ENCODE measurements around the gene UPF1.

The UPF1 gene

DNA sequence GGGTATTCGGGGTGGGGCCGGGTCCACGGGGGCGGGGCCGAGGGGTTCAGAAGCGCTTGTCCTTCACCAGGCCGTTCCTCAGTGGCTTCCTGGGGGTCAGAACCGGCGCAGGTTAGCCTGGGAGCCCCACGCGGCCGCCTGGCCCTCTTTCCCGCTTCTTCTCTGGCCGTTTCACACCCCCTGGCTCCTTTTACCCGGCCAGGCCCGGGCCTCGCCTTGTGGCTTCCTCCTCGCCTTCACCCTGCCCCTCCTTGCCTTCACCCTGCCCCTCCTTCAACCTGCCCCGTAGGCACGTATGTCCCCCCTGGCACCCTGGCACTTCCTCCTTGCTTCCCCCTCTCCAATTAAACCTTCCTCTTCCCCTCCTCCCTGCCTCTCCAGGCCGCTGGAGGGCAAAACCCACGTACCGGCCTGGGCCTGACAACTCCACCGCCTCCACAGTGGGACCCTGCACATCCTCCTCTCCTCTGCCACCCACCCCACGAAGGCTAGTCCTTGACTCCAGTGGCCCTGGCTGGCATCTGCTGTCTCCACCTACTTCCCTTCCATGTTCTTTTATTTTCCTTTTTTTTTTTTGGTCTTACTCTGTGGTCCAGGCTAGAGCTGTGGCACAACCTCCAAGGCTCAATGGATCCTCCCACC is 38.9 kb downstream of the UPF1 start:
- no peak for DNase-seq (ENCODE audit: low read depth)
- TF ChIP-seq, protein P1, sequence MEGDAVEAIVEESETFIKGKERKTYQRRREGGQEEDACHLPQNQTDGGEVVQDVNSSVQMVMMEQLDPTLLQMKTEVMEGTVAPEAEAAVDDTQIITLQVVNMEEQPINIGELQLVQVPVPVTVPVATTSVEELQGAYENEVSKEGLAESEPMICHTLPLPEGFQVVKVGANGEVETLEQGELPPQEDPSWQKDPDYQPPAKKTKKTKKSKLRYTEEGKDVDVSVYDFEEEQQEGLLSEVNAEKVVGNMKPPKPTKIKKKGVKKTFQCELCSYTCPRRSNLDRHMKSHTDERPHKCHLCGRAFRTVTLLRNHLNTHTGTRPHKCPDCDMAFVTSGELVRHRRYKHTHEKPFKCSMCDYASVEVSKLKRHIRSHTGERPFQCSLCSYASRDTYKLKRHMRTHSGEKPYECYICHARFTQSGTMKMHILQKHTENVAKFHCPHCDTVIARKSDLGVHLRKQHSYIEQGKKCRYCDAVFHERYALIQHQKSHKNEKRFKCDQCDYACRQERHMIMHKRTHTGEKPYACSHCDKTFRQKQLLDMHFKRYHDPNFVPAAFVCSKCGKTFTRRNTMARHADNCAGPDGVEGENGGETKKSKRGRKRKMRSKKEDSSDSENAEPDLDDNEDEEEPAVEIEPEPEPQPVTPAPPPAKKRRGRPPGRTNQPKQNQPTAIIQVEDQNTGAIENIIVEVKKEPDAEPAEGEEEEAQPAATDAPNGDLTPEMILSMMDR (IDR thresholded peaks at IDR 0.05; ENCODE audit: control insufficient read depth, insufficient read depth, low read depth, low read length, missing control alignments): no peak
- no peak overlapping the region for H3K4me3 ChIP-seq (ENCODE audit: control insufficient read depth, low read depth, low read length)

DNA sequence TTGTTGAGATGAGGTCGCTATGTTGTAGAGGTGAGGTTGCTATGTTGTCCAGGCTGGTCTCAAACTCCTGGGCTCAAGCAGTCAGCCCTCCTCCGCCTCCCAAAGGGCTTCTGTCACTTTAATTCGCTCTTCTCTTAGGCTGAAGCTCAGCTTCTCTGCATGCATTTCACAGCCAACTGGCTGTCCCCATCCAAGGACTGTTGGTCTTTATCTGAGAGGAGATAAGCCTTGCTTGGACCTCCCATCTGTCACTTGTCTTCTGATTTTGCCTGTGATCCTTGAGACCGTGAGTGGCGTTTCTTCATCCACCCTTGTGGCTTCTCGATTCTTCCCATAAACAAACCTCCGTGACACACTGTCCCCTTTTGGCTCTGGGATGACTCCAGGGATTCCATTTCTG is 39.8 kb downstream of the UPF1 start:
- no peak for DNase-seq (ENCODE audit: low read depth)
- TF ChIP-seq, protein P1 (IDR thresholded peaks at IDR 0.05; ENCODE audit: control insufficient read depth, insufficient read depth, low read depth, low read length, missing control alignments): no peak
- no peak overlapping the region for H3K4me3 ChIP-seq (ENCODE audit: control insufficient read depth, low read depth, low read length)

DNA sequence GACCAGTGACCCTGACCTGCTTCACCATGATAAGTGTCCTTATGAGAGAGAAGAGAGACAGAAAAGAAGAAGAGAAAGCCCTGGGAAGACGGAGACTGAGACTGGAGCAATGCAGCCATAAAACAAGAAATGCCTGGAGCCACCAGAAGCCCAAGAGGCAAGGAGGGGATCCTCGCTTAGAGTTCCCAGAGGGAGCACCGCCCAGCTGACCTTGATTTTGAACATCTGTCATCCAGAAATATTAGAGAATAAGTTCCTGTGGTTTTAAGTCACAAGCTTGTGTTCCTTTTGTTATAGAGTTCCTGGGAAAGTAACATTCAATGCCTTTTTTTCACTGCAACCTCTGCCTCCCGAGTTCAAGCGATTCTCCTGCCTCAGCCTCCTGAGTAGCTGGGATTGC is 44.0 kb downstream of the UPF1 start:
- DNase-seq (ENCODE audit: low read depth): peak; percentile 16
- TF ChIP-seq, protein P1 (IDR thresholded peaks at IDR 0.05; ENCODE audit: control insufficient read depth, insufficient read depth, low read depth, low read length, missing control alignments): no peak
- H3K4me3 ChIP-seq (ENCODE audit: control insufficient read depth, low read depth, low read length): no peak overlapping the region

DNA sequence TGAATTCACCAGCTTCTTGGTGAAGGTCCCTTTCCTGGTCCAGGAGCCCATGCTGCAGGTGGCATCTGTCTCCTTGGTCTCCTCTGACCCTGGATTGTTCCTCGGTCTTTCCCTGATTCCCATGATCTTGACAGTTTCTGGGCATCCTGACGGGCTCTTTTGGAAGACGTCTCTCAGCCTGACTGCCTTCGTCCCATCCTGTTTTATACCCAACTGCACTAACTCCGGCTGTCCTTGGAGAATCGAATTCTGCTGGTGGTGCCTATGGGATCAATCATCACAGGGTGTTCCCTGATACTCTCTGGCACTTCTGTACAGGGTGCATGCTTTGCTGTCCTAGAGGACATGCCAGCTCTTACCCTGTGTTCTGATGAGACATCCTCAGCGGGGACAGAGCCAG is 45.1 kb downstream of the UPF1 start:
- no peak overlapping the region for H3K4me3 ChIP-seq (ENCODE audit: control insufficient read depth, low read depth, low read length)
- TF ChIP-seq, protein P1 (IDR thresholded peaks at IDR 0.05; ENCODE audit: control insufficient read depth, insufficient read depth, low read depth, low read length, missing control alignments): no peak
- DNase-seq (ENCODE audit: low read depth): no peak

DNA sequence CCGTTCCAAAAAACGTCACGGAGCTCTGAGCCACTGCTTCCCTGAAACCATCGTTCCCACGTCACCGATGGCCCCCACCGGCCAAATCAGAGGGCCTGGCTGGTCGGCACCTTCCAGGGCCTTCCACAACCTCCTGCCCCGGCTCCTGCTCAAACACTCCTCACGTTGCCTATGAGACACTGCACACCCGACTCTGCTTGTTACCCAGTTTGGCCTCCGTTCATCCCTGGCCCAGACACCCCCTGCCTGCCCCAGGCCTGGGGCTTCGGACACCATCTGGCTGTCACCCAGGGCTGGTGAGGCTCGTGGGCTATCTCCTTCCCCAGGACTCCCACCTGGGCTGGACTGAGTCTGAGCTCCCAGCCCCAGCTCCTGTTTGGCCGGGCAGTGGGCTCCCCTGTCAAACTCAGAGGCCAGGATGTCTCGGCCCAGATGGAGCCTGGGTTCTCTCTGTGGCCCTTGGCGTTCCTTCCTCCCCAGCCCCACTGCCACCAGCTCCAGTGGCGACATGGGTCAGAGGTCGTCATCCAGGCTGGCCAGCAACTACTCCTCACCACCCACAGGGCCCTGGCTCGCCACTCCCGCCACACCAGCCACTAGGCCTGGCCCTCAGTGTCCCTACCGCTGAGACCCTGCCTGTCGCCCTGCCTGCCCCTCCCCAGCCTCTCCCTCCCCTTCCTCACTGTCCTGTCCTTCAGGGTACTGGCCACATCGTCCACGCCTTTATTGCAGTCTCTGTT is 46.5 kb downstream of the UPF1 start:
- no peak overlapping the region for H3K4me3 ChIP-seq (ENCODE audit: control insufficient read depth, low read depth, low read length)
- no peak for DNase-seq (ENCODE audit: low read depth)
- TF ChIP-seq, protein P1 (IDR thresholded peaks at IDR 0.05; ENCODE audit: control insufficient read depth, insufficient read depth, low read depth, low read length, missing control alignments): no peak

DNA sequence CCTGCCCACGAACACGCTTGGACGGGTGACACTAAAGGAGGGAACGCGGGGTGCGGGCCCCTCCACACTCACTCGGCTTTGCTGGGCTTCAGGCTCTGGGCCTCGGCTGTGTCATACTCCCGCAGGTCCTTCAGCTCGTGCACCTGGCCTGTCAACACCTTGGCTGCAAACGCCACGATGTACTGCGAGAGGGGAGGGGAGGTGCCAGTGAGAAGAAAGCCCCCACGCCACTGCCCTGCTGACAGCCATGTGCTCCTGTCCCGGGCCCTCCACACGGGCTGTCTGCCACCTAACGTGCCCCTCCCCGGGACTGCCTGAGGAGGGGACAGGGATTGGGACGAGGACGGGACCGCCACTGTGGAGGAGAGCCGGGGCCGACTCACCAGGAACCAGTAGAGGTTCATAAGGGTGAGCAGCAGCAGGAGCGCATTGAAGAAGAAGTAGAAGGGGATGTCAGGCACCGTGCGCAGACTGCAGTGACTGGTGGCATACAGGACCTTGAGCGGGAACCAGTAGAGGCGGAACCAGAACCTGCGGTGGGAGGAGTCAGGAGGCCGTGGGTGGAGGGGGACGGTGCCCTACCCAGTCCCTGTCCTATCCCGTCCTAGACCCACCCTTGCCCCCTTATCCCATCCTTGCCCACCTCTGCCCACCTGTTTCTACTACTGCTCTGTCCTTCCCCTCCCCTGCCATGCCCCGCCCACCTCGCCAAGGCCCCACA is 47.3 kb downstream of the UPF1 start:
- DNase-seq (ENCODE audit: low read depth): no peak
- H3K4me3 ChIP-seq (ENCODE audit: control insufficient read depth, low read depth, low read length): no peak overlapping the region
- TF ChIP-seq, protein P1 (IDR thresholded peaks at IDR 0.05; ENCODE audit: control insufficient read depth, insufficient read depth, low read depth, low read length, missing control alignments): no peak

All from AG09309 (cell line).